Heart right ventricle (tissue), 16 donors: Measurements from ENCODE around the gene ZCCHC2. TPM values are rescaled to one million over a fixed set of nuclear protein-coding genes. Genes with fewer than 3 reads are reported as not detected.

Experiments
- ATAC-seq, 8 donors: fragments of 200-7000 bp; cut with Tn5 transposase; one replicate each; pipeline ENCODE4 v1.9.1; 2020; ENCODE audit warnings: mild to moderate bottlenecking in 8 of 8, moderate library complexity in 8 of 8, moderate number of reproducible peaks in 1 of 8
- DNase-seq, 2 donors: peaks; one replicate each; pipeline ENCODE4 v3.0.0-alpha.2; 2020
- H3K27ac ChIP-seq, 10 donors: fragments of 200-600 bp; sonication (generic) in 2 of 10; one replicate each; pipeline versions ENCODE4 v1.5.0 to v1.8.0; 2020 to 2022; ENCODE audit warnings: mild to moderate bottlenecking in 3 of 10
- H3K27me3 ChIP-seq, 7 donors: fragments of 200-600 bp; one replicate each; pipeline ENCODE4 v1.8.0; 2021 to 2022; ENCODE audit warnings: mild to moderate bottlenecking in 2 of 7
- H3K36me3 ChIP-seq, 9 donors: fragments of 200-600 bp; sonication (generic) in 1 of 9; one replicate each; pipeline versions ENCODE4 v1.5.0 to v1.8.0; 2020 to 2022; ENCODE audit warnings: mild to moderate bottlenecking in 2 of 9
- H3K4me1 ChIP-seq, 9 donors: fragments of 200-600 bp; sonication (generic) in 1 of 9; one replicate each; pipeline versions ENCODE4 v1.5.0 to v1.8.0; 2020 to 2022; ENCODE audit warnings: mild to moderate bottlenecking in 4 of 9
- H3K4me3 ChIP-seq, 10 donors: fragments of 200-600 bp; sonication (generic) in 2 of 10; one replicate each; pipeline versions ENCODE4 v1.5.0 to v1.8.0; 2020 to 2022; ENCODE audit warnings: mild to moderate bottlenecking in 7 of 10, moderate library complexity in 2 of 10
- H3K9me3 ChIP-seq, 11 donors: fragments of 200-600 bp in 10 of 11; sonication (generic) in 2 of 11; one replicate each; pipeline versions ENCODE4 v1.5.0 to v1.8.0; 2013 to 2022; ENCODE audit warnings: mild to moderate bottlenecking in 2 of 11, control low read depth in 1 of 11, moderate library complexity in 1 of 11
- WGBS, 2 donors: extraction: QIAGEN DNeasy Blood & Tissue Kit; methylation state at CpG; one replicate each; pipeline ENCODE4 v1.1.7; 2013; ENCODE audit warnings: inconsistent platforms in 1 of 2; 5-methylcytosine and 5-hydroxymethylcytosine counted together
- intact Hi-C, 10 donors: fragments of 100-400 bp; cut with DNase I; formaldehyde crosslinking; loops; one replicate each; pipeline versions ENCODE4 v1.11.1 to v1.14.2; 2022
- polyA plus RNA-seq, 2 donors: library from polyadenylated mRNA; stranded (reverse); fragments of 200-250 nt; gene quantifications; one replicate each; pipeline ENCODE4 v1.2.3, GENCODE V29; 2013
- total RNA-seq, 10 donors: library from RNA; stranded (reverse); fragmentation: NEBNext Ultra II Directional in 3 of 10; extraction: Animal tissue kit (Norgen Biotek cat#: 25700) in 3 of 10; gene quantifications; one replicate each; pipeline versions ENCODE4 v1.2.1 to v1.2.4, GENCODE V29; 2021 to 2023
- TF ChIP-seq, protein P1 (sequence below), 9 donors: fragments of 200-600 bp; sonication (generic) in 2 of 9; IDR thresholded peaks; one replicate each; pipeline versions ENCODE4 v1.5.0 to v1.8.0; 2021 to 2022; ENCODE audit warnings: antibody characterized with exemption in 9 of 9, mild to moderate bottlenecking in 5 of 9, moderate library complexity in 1 of 9
- donor health status: Arrhythmogenic right ventricular cardiomyopathy.
- donor health status: ischemic (EF 13 %, LVEDD 7.1; RV severe dilation, severe dysfunction).
- donor health status: healthy with polysubstance abuse.
- donor health status: DM: no; HTN: yes; CAD: no.
- donor health status: DM: no; HTN: no; CAD: no.
- donor health status: ischemic (EF 25% LVEDD 6.9; RV normal size, moderate dysfunction).
- donor health status: ischemic (EF 25% LVEDD 5.7; RV mildly dilated, moderate dysfunction).
- donor health status: healthy.
- donor health status: DM: yes; HTN: yes; CAD: no.
- donor health status: Ischemic cardiomyopathy.
- donor health status: ischemic (EF 35%, LVEDD 5.7; RV mildly dilated, moderate dysfunction).
- donor health status: nonischemic (EF 11% LVEDD 7.7; RV severe dilation, severe dysfunction).
- donor health status: DM: yes; HTN: yes; CAD: no.
- donor health status: PGD.
- donor health status: ischemic (EF 29% LVEDD 5.4; RV normal size, mild dysfunction).
- donor health status: nonischemic (EF 23%, LVEDD 6.1; RV moderate dilation, normal function).

ZCCHC2 gene
- total and polyA plus RNA-seq, 12 donors: 7.0 to 45.3 (median 19.1) TPM

DNA sequence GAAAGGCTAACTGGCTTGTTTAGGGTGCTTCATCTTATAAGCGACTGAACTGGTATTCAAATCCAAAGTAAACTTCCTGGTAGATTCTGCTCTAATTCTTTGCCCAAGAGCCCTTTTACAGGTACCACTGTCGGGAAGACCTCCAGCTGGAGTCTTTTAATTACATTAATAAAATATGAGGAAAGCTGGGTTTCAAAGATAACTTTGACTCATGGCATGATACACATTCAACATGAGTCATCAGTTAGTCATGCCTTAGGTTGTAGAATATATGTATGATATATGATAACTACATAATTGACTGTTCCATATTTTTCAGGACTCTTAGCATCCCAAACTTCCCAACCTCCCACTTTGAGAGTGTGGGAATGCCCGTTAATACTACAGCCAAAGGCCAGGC lies 32.3 kb downstream of the ZCCHC2 start:
- H3K4me3 ChIP-seq: no peak overlapping the region
- H3K9me3 ChIP-seq: no peaks in the 10 kb centered on the region
- TF ChIP-seq, protein P1, sequence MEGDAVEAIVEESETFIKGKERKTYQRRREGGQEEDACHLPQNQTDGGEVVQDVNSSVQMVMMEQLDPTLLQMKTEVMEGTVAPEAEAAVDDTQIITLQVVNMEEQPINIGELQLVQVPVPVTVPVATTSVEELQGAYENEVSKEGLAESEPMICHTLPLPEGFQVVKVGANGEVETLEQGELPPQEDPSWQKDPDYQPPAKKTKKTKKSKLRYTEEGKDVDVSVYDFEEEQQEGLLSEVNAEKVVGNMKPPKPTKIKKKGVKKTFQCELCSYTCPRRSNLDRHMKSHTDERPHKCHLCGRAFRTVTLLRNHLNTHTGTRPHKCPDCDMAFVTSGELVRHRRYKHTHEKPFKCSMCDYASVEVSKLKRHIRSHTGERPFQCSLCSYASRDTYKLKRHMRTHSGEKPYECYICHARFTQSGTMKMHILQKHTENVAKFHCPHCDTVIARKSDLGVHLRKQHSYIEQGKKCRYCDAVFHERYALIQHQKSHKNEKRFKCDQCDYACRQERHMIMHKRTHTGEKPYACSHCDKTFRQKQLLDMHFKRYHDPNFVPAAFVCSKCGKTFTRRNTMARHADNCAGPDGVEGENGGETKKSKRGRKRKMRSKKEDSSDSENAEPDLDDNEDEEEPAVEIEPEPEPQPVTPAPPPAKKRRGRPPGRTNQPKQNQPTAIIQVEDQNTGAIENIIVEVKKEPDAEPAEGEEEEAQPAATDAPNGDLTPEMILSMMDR (IDR thresholded peaks at IDR 0.05): no peak
- ATAC-seq (no peak), DNase-seq (no peak)
- intact Hi-C loops: no loop called here
- WGBS, 2 donors: 94 to 95% methylated on average over 3 of the region's 3 CpGs
- peaks cover 0 to 18% (median 3%) of the 10 kb centered on the region in 9 donors for H3K4me1 ChIP-seq
- H3K36me3 ChIP-seq: peaks cover 0 to 97% (median 53%) of the 10 kb centered on the region in 9 donors
- H3K27me3 ChIP-seq: no peaks in the 10 kb centered on the region
- no peak overlapping the region for H3K27ac ChIP-seq

- H3K4me3 ChIP-seq: no peak overlapping the region
- H3K4me1 ChIP-seq: peaks cover 0 to 18% (median 0%) of the 10 kb centered on the region in 9 donors
- H3K36me3 ChIP-seq: peaks cover 0 to 97% (median 49%) of the 10 kb centered on the region in 9 donors
- DNase-seq: no peak
- H3K27me3 ChIP-seq: no peaks in the 10 kb centered on the region
- no peak overlapping the region for H3K27ac ChIP-seq
- TF ChIP-seq, protein P1 (IDR thresholded peaks at IDR 0.05): no peak
- intact Hi-C loops: no loop called here
- H3K9me3 ChIP-seq: no peaks in the 10 kb centered on the region
- no peak for ATAC-seq
- 81 to 82% methylated on average over 4 of the region's 4 CpGs for WGBS, 2 donors
Observed at GRCh38 chr18:62556397-62556796, 33.6 kb downstream of the ZCCHC2 start.

- H3K9me3 ChIP-seq: no peaks in the 10 kb centered on the region
- H3K4me3 ChIP-seq: no peak overlapping the region
- no peaks in the 10 kb centered on the region for H3K27me3 ChIP-seq
- H3K27ac ChIP-seq: no peak overlapping the region
- H3K36me3 ChIP-seq: peaks cover 0 to 100% (median 46%) of the 10 kb centered on the region in 9 donors
- intact Hi-C loops: no loop called here
- ATAC-seq (no peak), DNase-seq (no peak)
- TF ChIP-seq, protein P1 (IDR thresholded peaks at IDR 0.05): no peak
- peaks cover 0 to 18% (median 0%) of the 10 kb centered on the region in 9 donors for H3K4me1 ChIP-seq
- WGBS, 2 donors: 90 to 93% methylated on average over 6 of the region's 6 CpGs
Observed at GRCh38 chr18:62558015-62558663, 35.3 kb downstream of the ZCCHC2 start.

DNA sequence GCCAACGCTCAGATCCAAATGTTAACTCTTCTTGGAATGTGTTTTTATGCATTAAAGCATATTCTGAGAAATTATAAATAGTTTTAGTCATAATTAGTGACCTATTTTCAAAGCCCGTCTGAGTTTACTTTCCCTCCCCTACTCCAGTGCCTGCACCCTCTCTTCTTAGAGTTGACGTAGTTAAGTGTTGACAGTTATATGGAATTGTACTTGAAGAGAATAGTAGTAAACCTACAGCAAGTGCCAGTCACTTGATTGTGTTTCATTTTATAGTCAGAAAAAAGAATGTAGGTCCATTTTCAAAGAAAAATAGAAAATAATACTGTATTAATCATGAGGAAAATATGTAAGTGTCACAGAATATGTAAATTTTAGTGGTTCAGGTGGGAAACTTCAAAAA lies 41.2 kb downstream of the ZCCHC2 start:
- TF ChIP-seq, protein P1 (IDR thresholded peaks at IDR 0.05): no peak
- no peak for DNase-seq
- H3K4me1 ChIP-seq: peaks cover 0 to 4% (median 0%) of the 10 kb centered on the region in 9 donors
- WGBS, 2 donors: 69 to 78% methylated on average over 3 of the region's 3 CpGs
- H3K27me3 ChIP-seq: no peaks in the 10 kb centered on the region
- ATAC-seq: no peak
- intact Hi-C loops: loop anchor here in 1 of 10 donors (10.0 kb wide), 1 partner anchor 239 kb away; the partner anchor contains the start of gene TNFRSF11A
- H3K4me3 ChIP-seq: no peak overlapping the region
- no peak overlapping the region for H3K27ac ChIP-seq
- peaks cover 0 to 100% (median 46%) of the 10 kb centered on the region in 9 donors for H3K36me3 ChIP-seq
- H3K9me3 ChIP-seq: no peaks in the 10 kb centered on the region
